NCI-H1092 treated with DMSO at 0.1 percent for 48 hours (cell line): ENCODE data around the gene ITPR1.

Source experiments
- DNase-seq: peaks from one replicate; lab custom pipeline; 2025; lab: John Stamatoyannopoulos, UW

ITPR1 gene

GRCh38 chr3:4782095-4782494 is 288.9 kb downstream of the ITPR1 start:
- DNase-seq = no peak

- DNase-seq = no peak
Measured at GRCh38 chr3:4785551-4785950, 292.4 kb downstream of the ITPR1 start.

GRCh38 chr3:4786431-4786830 is 293.3 kb downstream of the ITPR1 start:
- no peak for DNase-seq

- no peak for DNase-seq
Measured at GRCh38 chr3:4791358-4791757, 298.2 kb downstream of the ITPR1 start.

GRCh38 chr3:4793311-4793710 is 300.2 kb downstream of the ITPR1 start:
- DNase-seq = no peak

- DNase-seq = no peak
Measured at GRCh38 chr3:4794331-4794730, 301.2 kb downstream of the ITPR1 start.

GRCh38 chr3:4794798-4795197 is 301.6 kb downstream of the ITPR1 start:
- no peak for DNase-seq

GRCh38 chr3:4795905-4796304 is 302.8 kb downstream of the ITPR1 start:
- no peak for DNase-seq

GRCh38 chr3:4797201-4797705 is 304.1 kb downstream of the ITPR1 start:
- DNase-seq = no peak

GRCh38 chr3:4799266-4800256 is 306.4 kb downstream of the ITPR1 start:
- no peak for DNase-seq

- DNase-seq = no peak
Measured at GRCh38 chr3:4800595-4800994, 307.4 kb downstream of the ITPR1 start.

- DNase-seq = no peak
Measured at GRCh38 chr3:4801892-4802291, 308.7 kb downstream of the ITPR1 start.

- no peak for DNase-seq
Measured at GRCh38 chr3:4802903-4803302, 309.8 kb downstream of the ITPR1 start.

- DNase-seq = no peak
Measured at GRCh38 chr3:4804161-4805058, 311.3 kb downstream of the ITPR1 start.

- DNase-seq = no peak
Measured at GRCh38 chr3:4805662-4806061, 312.5 kb downstream of the ITPR1 start.

GRCh38 chr3:4806535-4807108 is 313.5 kb downstream of the ITPR1 start:
- DNase-seq = no peak

- DNase-seq = no peak
Measured at GRCh38 chr3:4807381-4808280, 314.5 kb downstream of the ITPR1 start.

GRCh38 chr3:4808637-4809036 is 315.5 kb downstream of the ITPR1 start:
- no peak for DNase-seq

GRCh38 chr3:4809922-4810321 is 316.8 kb downstream of the ITPR1 start:
- DNase-seq = no peak

- DNase-seq = no peak
Measured at GRCh38 chr3:4812591-4812990, 319.4 kb downstream of the ITPR1 start.

GRCh38 chr3:4813909-4814304 is 320.8 kb downstream of the ITPR1 start:
- no peak for DNase-seq
